IPS-20b (cell line): ENCODE results near the gene PRRC2B.

Experiments used
- H3K27ac ChIP-seq: one replicate; pipeline ENCODE4 v1.5.1; 2013; ENCODE audit warnings: low read length
- H3K27me3 ChIP-seq: 2 replicates; pipeline ENCODE4 v1.6.1; 2013; ENCODE audit warnings: mild to moderate bottlenecking, low read length, inconsistent platforms; ENCODE audit not compliant: insufficient read depth
- H3K36me3 ChIP-seq: 2 replicates; pipeline ENCODE4 v1.6.1; 2013; ENCODE audit warnings: low read depth, mild to moderate bottlenecking, inconsistent platforms, low read length, moderate library complexity; ENCODE audit not compliant: insufficient read depth
- H3K4me1 ChIP-seq: 2 replicates; pipeline ENCODE4 v1.6.1; 2013; ENCODE audit warnings: mild to moderate bottlenecking, control low read depth, inconsistent platforms, low read length, moderate library complexity; ENCODE audit not compliant: insufficient read depth
- H3K4me3 ChIP-seq: 2 replicates; pipeline ENCODE4 v1.5.1; 2013; ENCODE audit warnings: mild to moderate bottlenecking, low read length, inconsistent platforms
- H3K9ac ChIP-seq: 2 replicates; pipeline ENCODE4 v1.6.1; 2013; ENCODE audit warnings: low read depth, mild to moderate bottlenecking, inconsistent platforms, low read length, moderate library complexity
- H3K9me3 ChIP-seq: 2 replicates; pipeline ENCODE4 v1.6.1; 2013; ENCODE audit warnings: mild to moderate bottlenecking, low read depth, low read length, inconsistent platforms; ENCODE audit not compliant: insufficient read depth

The PRRC2B gene

DNA sequence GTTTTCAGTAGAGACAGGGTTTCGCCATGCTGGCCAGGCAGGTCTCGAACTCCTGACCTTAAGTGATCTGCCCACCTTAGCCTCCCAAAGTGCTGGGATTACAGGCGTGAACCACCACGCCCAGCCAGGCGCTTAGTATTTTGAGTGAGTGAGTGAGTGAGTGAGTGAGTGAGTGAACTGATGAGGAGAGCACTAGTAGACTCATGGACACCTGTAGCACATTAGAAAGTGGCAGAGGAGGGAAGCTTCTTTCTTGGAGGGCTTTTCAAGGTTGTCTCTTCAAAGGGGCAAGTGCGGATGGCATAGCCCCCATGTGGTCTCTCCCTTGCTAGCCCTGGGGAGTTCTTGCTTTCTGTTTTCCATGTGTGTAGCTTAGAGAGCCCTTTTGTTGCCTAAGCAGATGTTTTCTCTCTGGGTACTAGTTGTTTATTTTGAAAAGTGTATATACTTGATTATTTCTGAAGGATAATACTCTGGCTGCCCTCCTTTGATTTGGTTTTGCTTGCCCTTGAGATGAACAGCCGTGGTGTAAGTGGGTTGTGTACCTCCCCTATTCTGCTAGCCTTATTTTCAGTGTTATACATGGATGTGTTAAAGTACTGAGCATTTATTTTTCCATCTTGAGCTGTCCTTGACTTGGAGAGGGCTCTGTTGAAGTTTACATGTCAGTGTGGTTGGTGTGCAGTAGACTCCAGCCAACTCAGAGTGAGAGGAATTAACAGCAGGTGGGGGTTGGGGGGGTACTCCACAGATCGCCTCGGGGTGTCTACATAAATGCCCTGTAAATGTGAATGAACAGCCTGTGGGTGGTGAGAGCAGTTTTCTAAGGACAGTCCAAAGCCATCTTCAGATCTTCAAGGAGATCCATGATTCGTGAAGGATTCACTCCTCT is 35.5 kb downstream of the PRRC2B start:
- H3K27me3 ChIP-seq: no peaks in the 10 kb centered on the region
- H3K9ac ChIP-seq: no peak overlapping the region
- peak overlapping the region; percentile 43 for H3K27ac ChIP-seq
- no peaks in the 10 kb centered on the region for H3K9me3 ChIP-seq
- peaks cover 27% of the 10 kb centered on the region for H3K4me1 ChIP-seq
- H3K4me3 ChIP-seq: no peak overlapping the region
- peaks cover 47% of the 10 kb centered on the region for H3K36me3 ChIP-seq

DNA sequence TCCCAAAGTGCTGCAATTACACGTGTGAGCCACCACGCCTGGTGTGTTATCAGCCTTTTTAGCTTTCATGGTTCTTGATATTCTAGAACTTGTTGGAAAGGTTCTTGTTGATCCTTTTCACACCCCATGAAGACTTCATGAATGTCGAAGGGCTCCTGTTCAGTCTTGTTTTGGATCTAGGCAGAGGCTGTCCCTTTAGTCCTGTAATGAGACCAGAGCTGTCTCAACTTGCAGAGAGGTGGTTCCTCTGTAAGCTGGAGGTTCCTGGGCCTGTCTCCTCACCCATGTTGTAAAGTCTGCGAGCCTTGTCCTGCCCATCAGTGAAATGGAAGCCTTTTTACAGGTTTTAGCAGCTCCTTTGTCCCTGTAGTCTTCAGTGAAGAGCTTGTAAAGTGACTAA is 38.2 kb downstream of the PRRC2B start:
- Histone ChIP-seq H3K36me3 (peaks cover 68% of the 10 kb centered on the region), H3K27ac (peak overlapping the region; percentile 19), H3K27me3 (no peaks in the 10 kb centered on the region), H3K4me1 (peaks cover 49% of the 10 kb centered on the region), H3K9me3 (no peaks in the 10 kb centered on the region), H3K4me3 (no peak overlapping the region), H3K9ac (no peak overlapping the region)

DNA sequence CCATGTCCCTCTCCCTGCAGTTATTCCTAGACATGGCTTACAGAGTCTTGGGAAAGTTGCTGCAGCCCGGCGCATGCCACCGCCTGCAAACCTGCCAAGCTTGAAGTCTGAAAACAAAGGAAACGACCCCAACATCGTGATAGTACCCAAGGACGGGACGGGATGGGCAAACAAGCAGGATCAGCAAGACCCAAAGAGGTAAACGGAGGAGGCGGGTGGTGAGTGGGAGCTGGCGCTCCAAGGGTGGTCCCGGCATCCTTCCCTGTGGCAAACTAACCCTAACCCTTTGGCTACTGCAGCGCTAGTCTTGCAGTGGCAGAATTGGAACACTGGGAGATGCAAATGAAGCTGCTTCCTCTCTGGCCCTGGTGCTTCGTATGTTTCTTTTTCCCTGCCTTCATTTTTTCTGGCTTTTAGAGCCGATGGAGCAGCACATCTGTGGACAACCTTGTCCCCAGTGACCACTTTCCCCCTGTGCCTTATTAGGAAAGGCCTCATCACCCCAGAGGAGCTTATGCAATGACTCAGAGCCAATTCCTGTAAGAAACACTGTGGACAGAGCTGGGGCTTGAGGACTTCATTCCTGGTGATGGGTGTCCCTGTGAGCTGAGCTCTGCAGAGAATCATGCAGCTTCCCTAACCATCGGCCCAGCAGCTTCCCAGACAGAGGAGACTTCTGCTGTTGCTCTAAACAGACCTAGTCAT is 38.9 kb downstream of the PRRC2B start:
- Histone ChIP-seq H3K36me3 (peaks cover 75% of the 10 kb centered on the region), H3K27ac (peak overlapping the region; percentile 19), H3K4me3 (no peak overlapping the region), H3K9ac (no peak overlapping the region), H3K4me1 (peaks cover 56% of the 10 kb centered on the region), H3K27me3 (no peaks in the 10 kb centered on the region), H3K9me3 (no peaks in the 10 kb centered on the region)

GRCh38 chr9:131433302-131433854 is 39.5 kb downstream of the PRRC2B start:
- H3K9ac ChIP-seq: no peak overlapping the region
- H3K4me3 ChIP-seq: no peak overlapping the region
- H3K36me3 ChIP-seq: peaks cover 82% of the 10 kb centered on the region
- H3K9me3 ChIP-seq: no peaks in the 10 kb centered on the region
- H3K27ac ChIP-seq: no peak overlapping the region
- no peaks in the 10 kb centered on the region for H3K27me3 ChIP-seq
- H3K4me1 ChIP-seq: peaks cover 62% of the 10 kb centered on the region

- no peak overlapping the region for H3K27ac ChIP-seq
- peaks cover 92% of the 10 kb centered on the region for H3K36me3 ChIP-seq
- H3K4me1 ChIP-seq: peaks cover 54% of the 10 kb centered on the region
- no peak overlapping the region for H3K4me3 ChIP-seq
- H3K9me3 ChIP-seq: no peaks in the 10 kb centered on the region
- no peaks in the 10 kb centered on the region for H3K27me3 ChIP-seq
- H3K9ac ChIP-seq: no peak overlapping the region
Measured at GRCh38 chr9:131434673-131435072, 40.8 kb downstream of the PRRC2B start.

- Histone ChIP-seq H3K9me3 (no peaks in the 10 kb centered on the region), H3K4me3 (peak overlapping the region; percentile 21), H3K4me1 (peaks cover 53% of the 10 kb centered on the region), H3K27me3 (no peaks in the 10 kb centered on the region), H3K27ac (peak overlapping the region; percentile 88), H3K36me3 (peaks cover 96% of the 10 kb centered on the region), H3K9ac (peak overlapping the region; percentile 67)
Measured at GRCh38 chr9:131436376-131436775, 42.5 kb downstream of the PRRC2B start.

- Histone ChIP-seq H3K27me3 (no peaks in the 10 kb centered on the region), H3K4me1 (peaks cover 53% of the 10 kb centered on the region), H3K4me3 (peak overlapping the region; percentile 21), H3K36me3 (peaks cover 100% of the 10 kb centered on the region), H3K9ac (peak overlapping the region; percentile 67), H3K9me3 (no peaks in the 10 kb centered on the region), H3K27ac (peak overlapping the region; percentile 88)
Measured at GRCh38 chr9:131436865-131437271, 43.0 kb downstream of the PRRC2B start.

- H3K9me3 ChIP-seq: no peaks in the 10 kb centered on the region
- H3K4me1 ChIP-seq: peaks cover 43% of the 10 kb centered on the region
- H3K27ac ChIP-seq: peak overlapping the region; percentile 11
- H3K9ac ChIP-seq: 0 out of 2 replicates have a peak overlapping the region, but pooled peaks have one; percentile 24
- H3K4me3 ChIP-seq: no peak overlapping the region
- no peaks in the 10 kb centered on the region for H3K27me3 ChIP-seq
- H3K36me3 ChIP-seq: peaks cover 96% of the 10 kb centered on the region
Measured at GRCh38 chr9:131438190-131438589, 44.3 kb downstream of the PRRC2B start.

GRCh38 chr9:131439224-131439623 is 45.3 kb downstream of the PRRC2B start:
- peaks cover 37% of the 10 kb centered on the region for H3K4me1 ChIP-seq
- H3K9ac ChIP-seq: no peak overlapping the region
- H3K9me3 ChIP-seq: no peaks in the 10 kb centered on the region
- no peak overlapping the region for H3K27ac ChIP-seq
- H3K4me3 ChIP-seq: no peak overlapping the region
- H3K36me3 ChIP-seq: peaks cover 96% of the 10 kb centered on the region
- no peaks in the 10 kb centered on the region for H3K27me3 ChIP-seq

DNA sequence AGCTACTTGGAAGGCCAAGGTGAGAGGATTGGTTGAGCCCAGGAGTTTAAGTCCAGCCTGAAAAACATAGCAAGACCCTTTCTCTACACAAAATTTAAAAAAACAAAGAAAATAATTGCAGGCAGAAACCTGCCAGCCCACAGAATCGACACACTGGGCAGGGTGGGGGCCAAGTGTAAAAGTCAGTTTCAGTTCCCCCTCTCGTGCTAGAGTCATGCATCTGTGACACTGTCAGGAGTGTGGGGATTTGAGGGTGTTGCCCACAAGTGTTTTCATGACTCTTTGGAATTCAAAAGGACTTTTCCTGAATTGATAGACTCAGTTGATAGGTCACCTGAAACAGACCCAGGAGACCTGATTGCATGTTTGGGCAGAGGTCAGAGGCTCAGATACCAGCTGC is 47.6 kb downstream of the PRRC2B start:
- Histone ChIP-seq H3K4me3 (no peak overlapping the region), H3K4me1 (peaks cover 19% of the 10 kb centered on the region), H3K27ac (no peak overlapping the region), H3K9me3 (no peaks in the 10 kb centered on the region), H3K36me3 (peaks cover 96% of the 10 kb centered on the region), H3K27me3 (no peaks in the 10 kb centered on the region), H3K9ac (no peak overlapping the region)

DNA sequence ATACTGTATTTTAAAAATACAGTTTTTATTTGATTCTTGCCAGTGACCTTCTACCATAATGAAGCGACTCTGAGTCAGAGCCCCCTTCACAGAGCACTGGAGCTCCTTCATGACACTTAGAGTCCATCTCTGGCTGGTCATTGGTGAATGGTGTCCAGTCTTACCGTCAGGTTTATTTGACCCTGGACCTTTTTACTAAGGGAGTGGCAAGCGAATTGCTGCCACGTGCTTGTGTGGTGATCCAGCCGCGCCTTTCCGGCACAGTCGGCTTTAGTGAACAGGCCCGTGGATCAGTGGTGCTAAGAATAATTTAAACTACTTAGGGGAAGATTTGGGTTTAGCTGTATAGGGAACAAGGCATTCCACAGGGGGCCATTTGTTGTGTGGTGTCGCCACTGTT is 48.5 kb downstream of the PRRC2B start:
- no peak overlapping the region for H3K27ac ChIP-seq

More for the DNA sequence above, 48.5 kb downstream of the PRRC2B start:
- Histone ChIP-seq H3K4me1 (peaks cover 11% of the 10 kb centered on the region), H3K9ac (no peak overlapping the region), H3K9me3 (no peaks in the 10 kb centered on the region), H3K27me3 (no peaks in the 10 kb centered on the region), H3K4me3 (no peak overlapping the region), H3K36me3 (peaks cover 96% of the 10 kb centered on the region)
